C4-2B (cell line): ENCODE data around the gene NTRK3.

ENCODE experiments used
- ZFX ChIP-seq: fragments of 450-650 bp; IDR thresholded peaks from 2 replicates; pipeline ENCODE4 v1.6.1; 2017
- TF ChIP-seq, protein P1 (sequence below): fragments of 450-650 bp; conservative IDR thresholded peaks from 2 replicates; pipeline ENCODE4 v1.5.1; 2017; ENCODE audit warnings: mild to moderate bottlenecking

DNA sequence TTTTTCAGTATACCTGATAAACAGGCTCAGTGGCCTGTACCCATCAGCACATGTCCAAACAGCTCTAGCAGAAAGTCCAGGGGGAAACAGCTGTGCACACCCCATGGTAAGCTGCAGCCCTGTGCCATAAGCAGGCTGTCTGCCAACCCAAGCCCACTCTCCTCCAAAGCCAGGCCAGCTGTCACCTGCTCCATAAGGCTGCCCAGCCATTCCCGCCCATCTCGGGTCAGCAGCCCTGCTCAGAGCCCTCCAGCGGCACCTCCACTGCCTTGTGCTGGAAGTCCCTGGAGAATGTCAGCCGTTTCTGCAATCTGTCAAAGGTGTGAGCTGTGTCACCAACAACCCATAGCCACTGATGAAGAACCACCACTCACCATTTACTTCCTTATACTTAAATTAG lies 82.0 kb downstream of the NTRK3 start:
- TF ChIP-seq, protein P1, sequence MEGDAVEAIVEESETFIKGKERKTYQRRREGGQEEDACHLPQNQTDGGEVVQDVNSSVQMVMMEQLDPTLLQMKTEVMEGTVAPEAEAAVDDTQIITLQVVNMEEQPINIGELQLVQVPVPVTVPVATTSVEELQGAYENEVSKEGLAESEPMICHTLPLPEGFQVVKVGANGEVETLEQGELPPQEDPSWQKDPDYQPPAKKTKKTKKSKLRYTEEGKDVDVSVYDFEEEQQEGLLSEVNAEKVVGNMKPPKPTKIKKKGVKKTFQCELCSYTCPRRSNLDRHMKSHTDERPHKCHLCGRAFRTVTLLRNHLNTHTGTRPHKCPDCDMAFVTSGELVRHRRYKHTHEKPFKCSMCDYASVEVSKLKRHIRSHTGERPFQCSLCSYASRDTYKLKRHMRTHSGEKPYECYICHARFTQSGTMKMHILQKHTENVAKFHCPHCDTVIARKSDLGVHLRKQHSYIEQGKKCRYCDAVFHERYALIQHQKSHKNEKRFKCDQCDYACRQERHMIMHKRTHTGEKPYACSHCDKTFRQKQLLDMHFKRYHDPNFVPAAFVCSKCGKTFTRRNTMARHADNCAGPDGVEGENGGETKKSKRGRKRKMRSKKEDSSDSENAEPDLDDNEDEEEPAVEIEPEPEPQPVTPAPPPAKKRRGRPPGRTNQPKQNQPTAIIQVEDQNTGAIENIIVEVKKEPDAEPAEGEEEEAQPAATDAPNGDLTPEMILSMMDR: no peak
- TF ChIP-seq ZFX: no peak
